Pancreas (tissue), 10 donors: Measurements from ENCODE around the gene ESR1. TPM values are rescaled to one million over a fixed set of nuclear protein-coding genes. Genes with fewer than 3 reads are reported as not detected.

ENCODE experiments used
- ATAC-seq, 4 donors: fragments of 200-7000 bp; cut with Tn5 transposase; one replicate each; pipeline versions ENCODE4 v1.8.0 to v1.9.1; 2020; ENCODE audit warnings: mild to moderate bottlenecking in 4 of 4, moderate library complexity in 4 of 4
- DNase-seq, 6 donors: peaks; one replicate each; pipeline ENCODE4 v3.0.0-alpha.2; 2020
- FAIRE-seq: peaks from 2 replicates; lab custom pipeline; 2012; peaks lifted over from hg19 to GRCh38; lab: Jason Lieb, UNC
- H3K27ac ChIP-seq, 4 donors: fragments of 200-600 bp; sonication (generic); 1 replicate in 3 of 4; 2 replicates in 1 of 4; pipeline versions ENCODE4 v1.5.0 to v1.8.0; 2020
- H3K27me3 ChIP-seq, 4 donors: fragments of 200-600 bp; one replicate each; pipeline ENCODE4 v1.8.0; 2021
- H3K36me3 ChIP-seq, 3 donors: fragments of 200-600 bp; sonication (generic) in 1 of 3; one replicate each; pipeline versions ENCODE4 v1.5.0 to v1.8.0; 2020 to 2021
- H3K4me1 ChIP-seq, 3 donors: fragments of 200-600 bp; one replicate each; pipeline ENCODE4 v1.8.0; 2021
- H3K4me3 ChIP-seq, 4 donors: fragments of 200-600 bp; sonication (generic) in 2 of 4; one replicate each; pipeline versions ENCODE4 v1.5.0 to v1.8.0; 2020 to 2021
- H3K9me3 ChIP-seq, 4 donors: fragments of 200-600 bp; one replicate each; pipeline ENCODE4 v1.8.0; 2021
- WGBS, 2 donors: extraction: QIAGEN DNeasy Blood & Tissue Kit; methylation state at CpG; one replicate each; pipeline ENCODE4 v1.1.7; 2013; 5-methylcytosine and 5-hydroxymethylcytosine counted together
- intact Hi-C, 3 donors: fragments of 100-400 bp; cut with DNase I; formaldehyde crosslinking; loops; one replicate each; pipeline versions ENCODE4 v1.11.1 to v1.14.2; 2022
- polyA plus RNA-seq, 2 donors: library from polyadenylated mRNA; stranded (reverse); fragments of 200-250 nt; gene quantifications; one replicate each; pipeline ENCODE4 v1.2.3, GENCODE V29; 2013
- total RNA-seq, 6 donors: library from RNA; stranded (reverse); fragmentation: NEBNext Ultra II Directional in 4 of 6; extraction: Animal tissue kit (Norgen Biotek cat#: 25700) in 4 of 6; gene quantifications; one replicate each; pipeline versions ENCODE4 v1.2.1 to v1.2.4, GENCODE V29; 2021 to 2023
- TF ChIP-seq, protein P1 (sequence below), 4 donors: fragments of 200-600 bp; sonication (generic) in 3 of 4; IDR thresholded peaks; one replicate each; pipeline versions ENCODE4 v1.5.0 to v1.8.0; 2021; ENCODE audit warnings: antibody characterized with exemption in 4 of 4
- donor health status: healthy with polysubstance abuse.
- donor health status: DM: no; HTN: no; CAD: no; lungs with moderate emphysema.
- donor health status: DM: no; HTN: no; CAD: no.
- donor health status: control.
- donor health status: control.
- donor health status: Bipolar disorder and iron deficiency.
- donor health status: DM: yes; HTN: yes; CAD: no.
- donor health status: DM: no; HTN: no; CAD: no.
- donor health status: DM: no; HTN: no; CAD: no.
- donor health status: DM: yes; HTN: yes; CAD: no.

ESR1 gene
- total and polyA plus RNA-seq, 8 donors, result 0.19 to 1.0 (median 0.41) TPM

DNA sequence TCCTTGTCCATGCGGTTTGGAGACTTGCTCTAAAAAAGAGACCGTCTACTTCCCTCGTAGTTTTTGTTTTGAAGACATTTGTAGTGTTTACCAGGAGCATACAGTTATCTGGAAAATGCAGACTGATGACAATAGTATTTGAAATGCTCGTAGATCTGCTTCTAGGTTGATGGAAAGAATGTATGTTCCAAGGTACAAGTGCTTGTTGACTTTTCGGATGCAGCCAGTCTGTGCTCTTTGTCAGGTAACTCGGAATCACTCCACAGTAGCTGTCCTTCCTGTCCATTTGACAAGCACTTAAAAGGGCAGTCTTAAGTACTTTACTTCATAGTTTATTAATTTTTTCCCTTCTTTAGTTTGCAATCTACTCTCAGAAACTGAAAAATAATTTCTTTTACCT is 194.8 kb downstream of the ESR1 start:
- TF ChIP-seq, protein P1, sequence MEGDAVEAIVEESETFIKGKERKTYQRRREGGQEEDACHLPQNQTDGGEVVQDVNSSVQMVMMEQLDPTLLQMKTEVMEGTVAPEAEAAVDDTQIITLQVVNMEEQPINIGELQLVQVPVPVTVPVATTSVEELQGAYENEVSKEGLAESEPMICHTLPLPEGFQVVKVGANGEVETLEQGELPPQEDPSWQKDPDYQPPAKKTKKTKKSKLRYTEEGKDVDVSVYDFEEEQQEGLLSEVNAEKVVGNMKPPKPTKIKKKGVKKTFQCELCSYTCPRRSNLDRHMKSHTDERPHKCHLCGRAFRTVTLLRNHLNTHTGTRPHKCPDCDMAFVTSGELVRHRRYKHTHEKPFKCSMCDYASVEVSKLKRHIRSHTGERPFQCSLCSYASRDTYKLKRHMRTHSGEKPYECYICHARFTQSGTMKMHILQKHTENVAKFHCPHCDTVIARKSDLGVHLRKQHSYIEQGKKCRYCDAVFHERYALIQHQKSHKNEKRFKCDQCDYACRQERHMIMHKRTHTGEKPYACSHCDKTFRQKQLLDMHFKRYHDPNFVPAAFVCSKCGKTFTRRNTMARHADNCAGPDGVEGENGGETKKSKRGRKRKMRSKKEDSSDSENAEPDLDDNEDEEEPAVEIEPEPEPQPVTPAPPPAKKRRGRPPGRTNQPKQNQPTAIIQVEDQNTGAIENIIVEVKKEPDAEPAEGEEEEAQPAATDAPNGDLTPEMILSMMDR (IDR thresholded peaks at IDR 0.05), result no peak
- Histone ChIP-seq H3K36me3 (no peaks in the 10 kb centered on the region), H3K4me3 (no peak overlapping the region), H3K27ac (no peak overlapping the region), H3K4me1 (no peaks in the 10 kb centered on the region), H3K9me3 (no peaks in the 10 kb centered on the region), H3K27me3 (no peaks in the 10 kb centered on the region)
- intact Hi-C loops, result no loop called here
- FAIRE-seq, result no peak
- 49 to 59% methylated on average over 6 of the region's 6 CpGs for WGBS, 2 donors
- no peak for DNase-seq
- no peak for ATAC-seq

GRCh38 chr6:152004036-152004566 is 196.6 kb downstream of the ESR1 start:
- intact Hi-C loops, result no loop called here

DNA sequence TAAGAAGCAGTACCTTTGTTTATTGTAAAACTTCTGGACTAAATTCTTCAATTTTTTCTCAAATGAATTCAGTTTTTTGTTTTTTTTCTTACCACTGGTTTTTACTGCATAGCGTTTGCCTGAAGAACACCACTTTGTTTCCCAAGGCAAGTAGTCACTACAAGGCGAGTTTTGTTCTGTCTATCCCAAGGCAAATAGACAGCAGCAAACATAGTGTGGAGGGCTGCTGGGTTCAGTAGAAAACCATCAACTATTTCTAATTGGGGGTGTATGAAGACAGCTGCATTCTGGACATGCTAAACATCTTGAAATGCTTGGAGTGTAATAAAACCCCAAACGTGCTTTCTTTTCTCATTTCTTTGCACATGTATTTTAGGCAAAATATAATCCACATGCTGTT is 197.4 kb downstream of the ESR1 start:
- no peak for DNase-seq
- 35 to 54% methylated on average over 3 of the region's 3 CpGs for WGBS, 2 donors
- TF ChIP-seq, protein P1 (IDR thresholded peaks at IDR 0.05), result no peak

More at GRCh38 chr6:152004036-152004566, 196.6 kb downstream of the ESR1 start:
- TF ChIP-seq, protein P1 (IDR thresholded peaks at IDR 0.05), result no peak
- Histone ChIP-seq H3K4me3 (no peak overlapping the region), H3K36me3 (no peaks in the 10 kb centered on the region), H3K9me3 (no peaks in the 10 kb centered on the region), H3K27me3 (no peaks in the 10 kb centered on the region), H3K4me1 (no peaks in the 10 kb centered on the region), H3K27ac (no peak overlapping the region)
- FAIRE-seq (no peak), ATAC-seq (no peak), DNase-seq (no peak)
- WGBS, 2 donors, result 66 to 81% methylated on average over 1 of the region's 1 CpG

DNA sequence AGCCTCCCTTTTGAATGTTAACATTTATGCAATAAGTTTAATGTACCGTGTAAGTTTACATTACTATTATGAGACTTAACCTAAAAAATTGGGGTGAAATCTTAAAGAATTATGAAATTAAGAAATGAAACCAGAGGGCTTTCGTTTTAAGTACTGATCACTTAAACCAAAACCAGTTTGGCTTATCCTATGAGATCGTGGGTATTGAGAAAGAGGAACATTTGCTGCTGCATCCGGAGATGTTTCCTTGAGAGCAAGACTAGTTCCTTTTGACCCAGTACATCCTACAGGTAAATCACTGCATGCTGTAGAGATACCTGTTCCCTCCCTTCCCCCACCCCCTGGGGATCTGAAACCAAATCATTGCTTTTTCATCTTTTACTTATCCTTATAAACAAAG is 201.3 kb downstream of the ESR1 start:
- ATAC-seq (no peak), FAIRE-seq (no peak), DNase-seq (no peak)
- Histone ChIP-seq H3K4me3 (no peak overlapping the region), H3K27ac (no peak overlapping the region), H3K27me3 (no peaks in the 10 kb centered on the region), H3K4me1 (no peaks in the 10 kb centered on the region), H3K9me3 (no peaks in the 10 kb centered on the region), H3K36me3 (no peaks in the 10 kb centered on the region)
- 59 to 66% methylated on average over 4 of the region's 4 CpGs for WGBS, 2 donors
- TF ChIP-seq, protein P1 (IDR thresholded peaks at IDR 0.05), result no peak
- intact Hi-C loops, result no loop called here

More for the DNA sequence above, 197.4 kb downstream of the ESR1 start:
- Histone ChIP-seq H3K36me3 (no peaks in the 10 kb centered on the region), H3K9me3 (no peaks in the 10 kb centered on the region), H3K4me1 (no peaks in the 10 kb centered on the region), H3K27ac (no peak overlapping the region), H3K4me3 (no peak overlapping the region), H3K27me3 (no peaks in the 10 kb centered on the region)
- intact Hi-C loops, result no loop called here
- FAIRE-seq (no peak), ATAC-seq (no peak)

- Histone ChIP-seq H3K4me1 (no peaks in the 10 kb centered on the region), H3K9me3 (no peaks in the 10 kb centered on the region), H3K27ac (no peak overlapping the region), H3K36me3 (no peaks in the 10 kb centered on the region), H3K27me3 (peaks cover 0 to 3% (median 0%) of the 10 kb centered on the region in 4 donors), H3K4me3 (no peak overlapping the region)
- ATAC-seq (no peak), DNase-seq (no peak), FAIRE-seq (no peak)
- TF ChIP-seq, protein P1 (IDR thresholded peaks at IDR 0.05), result no peak
- WGBS, 2 donors, result 63 to 82% methylated on average over 2 of the region's 2 CpGs
- intact Hi-C loops, result no loop called here
Observed at GRCh38 chr6:152012227-152012626, 204.7 kb downstream of the ESR1 start.
